ENCODE measurements around the gene S100A10. TPM values are rescaled to one million over a fixed set of nuclear protein-coding genes. Genes with fewer than 3 reads are reported as not detected.

S100A10 gene
- total RNA-seq, 2 experiments from 2014 or later: 333 to 424 TPM

DNA sequence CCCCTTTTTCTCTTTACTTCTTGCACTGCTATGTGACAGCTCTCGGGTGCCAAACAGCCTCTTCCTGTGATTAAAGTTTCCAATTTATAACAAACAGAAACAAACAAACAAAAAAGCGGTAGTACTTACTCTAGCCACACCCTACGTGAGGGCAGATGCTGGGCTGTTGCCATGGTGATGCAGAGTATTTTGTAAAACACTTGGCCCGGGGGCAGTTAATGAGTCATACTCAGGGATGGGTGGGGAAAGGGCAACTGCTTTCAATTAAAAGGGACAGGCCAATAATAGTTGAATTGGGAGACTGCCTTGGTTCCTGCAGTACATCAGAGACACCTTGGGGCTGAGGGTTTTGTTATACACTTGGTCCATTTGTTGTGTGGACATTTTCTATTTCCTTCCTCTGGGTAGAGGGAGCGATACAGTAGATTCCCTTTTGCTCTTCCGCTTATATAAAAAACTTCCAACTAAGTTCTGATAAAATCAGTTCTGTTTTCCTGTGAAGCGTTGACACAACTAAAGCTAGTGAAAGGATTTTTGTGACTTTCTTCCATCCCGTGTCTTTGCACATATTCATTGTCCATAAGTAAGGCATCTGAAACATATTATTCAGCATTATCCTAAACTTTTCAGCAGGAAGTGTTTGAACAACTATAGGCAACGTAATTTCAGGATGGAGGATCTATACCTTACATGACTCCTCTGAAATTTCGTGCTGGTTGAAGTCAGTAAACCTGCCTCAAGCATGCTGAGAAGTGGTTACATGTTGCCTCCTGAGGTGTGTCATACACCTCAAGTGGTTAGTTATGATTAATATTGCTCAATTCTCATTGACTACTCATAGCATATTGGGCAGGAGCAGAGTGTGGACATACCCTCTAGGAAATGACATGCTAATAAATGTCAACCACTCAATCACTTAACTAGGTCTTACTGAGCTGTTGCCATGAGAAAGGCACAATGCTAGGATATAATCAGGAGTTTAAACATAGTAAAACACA, 47.6 kb downstream of the S100A10 start:
- Mint-ChIP-seq H3K4me3 (peak overlapping the region; percentile 54), H3K27ac (peak overlapping the region; percentile 88), H3K36me3 (no peaks in the 10 kb centered on the region), H3K4me1 (peaks cover 34% of the 10 kb centered on the region), H3K9me3 (ENCODE audit: low read depth) (no peaks in the 10 kb centered on the region), H3K27me3 (no peaks in the 10 kb centered on the region)
- ATAC-seq (peak; percentile 83), DNase-seq (peak; percentile 94)
- CTCF ChIA-PET: interaction anchor here (0.6 to 3.8 kb wide), 5 partner anchors 11 to 88 kb away, joined by 3 to 22 read pairs (median 10); no protein-coding TSS in a partner anchor

- Mint-ChIP-seq H3K4me1 (peaks cover 34% of the 10 kb centered on the region), H3K27ac (peak overlapping the region; percentile 88), H3K27me3 (no peaks in the 10 kb centered on the region), H3K4me3 (peak overlapping the region; percentile 54), H3K36me3 (no peaks in the 10 kb centered on the region), H3K9me3 (ENCODE audit: low read depth) (no peaks in the 10 kb centered on the region)
- CTCF ChIA-PET: interaction anchor here (0.6 to 3.8 kb wide), 4 partner anchors 10 to 56 kb away, joined by 3 to 22 read pairs (median 12); no protein-coding TSS in a partner anchor
- DNase-seq: no peak
- ATAC-seq: no peak
Observed at GRCh38 chr1:151944857-151945575, 48.6 kb downstream of the S100A10 start.

DNA sequence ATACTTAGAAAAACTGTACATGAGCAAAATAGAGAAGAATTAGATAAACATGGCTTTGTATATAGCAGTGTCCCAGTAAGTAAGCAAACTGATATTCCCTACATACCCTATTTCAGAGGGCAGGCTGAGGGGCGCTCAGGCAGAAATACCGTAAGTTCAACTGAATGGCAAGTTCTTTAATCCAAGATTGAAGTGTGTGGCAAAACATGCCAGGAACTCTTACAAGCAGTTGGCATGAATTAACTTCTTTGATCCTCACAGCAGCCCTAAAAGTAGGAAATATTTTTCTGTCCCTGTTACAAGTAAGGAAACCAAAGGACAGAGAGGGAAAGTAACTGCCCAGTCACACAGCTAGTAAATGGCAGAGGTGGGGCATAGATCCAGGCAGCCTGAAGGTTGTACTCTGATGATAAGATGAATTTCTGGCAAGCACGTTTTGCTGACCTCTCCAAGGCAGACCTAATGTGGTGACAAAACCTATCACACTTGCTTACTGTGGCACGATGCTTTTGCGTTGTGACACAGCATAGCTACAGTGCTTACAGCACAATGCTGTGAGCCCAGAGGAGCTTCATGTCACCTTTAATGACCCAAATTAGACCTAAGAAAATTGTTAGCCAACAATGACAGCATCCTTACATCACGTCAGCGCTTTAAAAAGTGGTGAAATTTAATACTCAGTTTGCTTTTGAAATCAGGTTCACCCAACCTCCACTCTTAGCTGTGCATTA, 49.4 kb downstream of the S100A10 start:
- DNase-seq (no peak), ATAC-seq (no peak)
- Mint-ChIP-seq H3K36me3 (no peaks in the 10 kb centered on the region), H3K4me1 (peaks cover 34% of the 10 kb centered on the region), H3K9me3 (ENCODE audit: low read depth) (no peaks in the 10 kb centered on the region), H3K27ac (peak overlapping the region; percentile 88), H3K27me3 (no peaks in the 10 kb centered on the region), H3K4me3 (no peak overlapping the region)
- CTCF ChIA-PET: interaction anchor here (0.6 to 3.8 kb wide), 3 partner anchors 9 to 57 kb away, joined by 3 to 22 read pairs (median 10); no protein-coding TSS in a partner anchor

GRCh38 chr1:151943591-151943990, 50.1 kb downstream of the S100A10 start:
- no peak for ATAC-seq
- no peak for DNase-seq
- Mint-ChIP-seq H3K27me3 (no peaks in the 10 kb centered on the region), H3K36me3 (no peaks in the 10 kb centered on the region), H3K9me3 (ENCODE audit: low read depth) (no peaks in the 10 kb centered on the region), H3K27ac (no peak overlapping the region), H3K4me3 (no peak overlapping the region), H3K4me1 (peaks cover 34% of the 10 kb centered on the region)
- CTCF ChIA-PET: interaction anchor here (3.8 to 14.8 kb wide), 2 partner anchors 9 to 54 kb away, joined by 22 to 230 read pairs; partner anchors contain the start of gene S100A10

GRCh38 chr1:151942882-151943281, 50.8 kb downstream of the S100A10 start:
- H3K27ac Mint-ChIP-seq: no peak overlapping the region
- no peak overlapping the region for H3K4me3 Mint-ChIP-seq
- CTCF ChIA-PET: interaction anchor here (14.8 kb wide), 1 partner anchor 55 kb away, joined by 230 read pairs; the partner anchor contains the start of gene S100A10

GRCh38 chr1:151940541-151940940, 53.1 kb downstream of the S100A10 start:
- Mint-ChIP-seq H3K27me3 (no peaks in the 10 kb centered on the region), H3K27ac (no peak overlapping the region), H3K9me3 (ENCODE audit: low read depth) (no peaks in the 10 kb centered on the region), H3K4me1 (peaks cover 19% of the 10 kb centered on the region), H3K4me3 (no peak overlapping the region), H3K36me3 (no peaks in the 10 kb centered on the region)
- CTCF ChIA-PET: interaction anchor here (1.2 to 14.8 kb wide), 2 partner anchors 13 to 58 kb away, joined by 3 to 230 read pairs; partner anchors contain the start of gene S100A10
- ATAC-seq (no peak), DNase-seq (no peak)

More at GRCh38 chr1:151942882-151943281, 50.8 kb downstream of the S100A10 start:
- ATAC-seq: no peak
- Mint-ChIP-seq H3K4me1 (peaks cover 34% of the 10 kb centered on the region), H3K36me3 (no peaks in the 10 kb centered on the region), H3K27me3 (no peaks in the 10 kb centered on the region), H3K9me3 (ENCODE audit: low read depth) (no peaks in the 10 kb centered on the region)
- DNase-seq: no peak

DNA sequence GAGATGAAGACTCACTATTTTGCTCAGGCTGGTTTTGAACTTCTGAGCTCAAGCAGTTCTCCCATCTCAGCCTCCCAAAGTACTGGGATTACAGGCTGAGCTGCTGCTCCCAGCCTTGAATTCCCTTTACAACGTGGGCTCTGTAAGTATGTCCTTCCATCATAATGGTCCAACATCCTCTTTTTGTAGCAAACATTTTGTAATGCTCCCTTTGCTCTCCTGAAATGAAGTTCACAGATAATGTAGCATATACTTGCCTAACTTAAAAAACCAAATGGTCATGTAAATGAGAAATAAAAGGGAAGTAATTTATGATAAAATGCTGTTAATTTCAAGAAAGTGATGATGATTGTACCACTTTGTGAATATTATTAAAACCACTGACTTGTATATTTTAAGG, 53.9 kb downstream of the S100A10 start:
- no peak for DNase-seq
- no peak overlapping the region for H3K4me3 Mint-ChIP-seq
- no peak overlapping the region for H3K27ac Mint-ChIP-seq
- ATAC-seq: no peak
- CTCF ChIA-PET: interaction anchor here (1.0 to 14.8 kb wide), 7 partner anchors 9 to 58 kb away, joined by 3 to 230 read pairs (median 6); partner anchors contain the start of gene S100A10
- H3K4me1 Mint-ChIP-seq: peaks cover 12% of the 10 kb centered on the region
- H3K9me3 Mint-ChIP-seq (ENCODE audit: low read depth): no peaks in the 10 kb centered on the region
- H3K27me3 Mint-ChIP-seq: peaks cover 4% of the 10 kb centered on the region
- H3K36me3 Mint-ChIP-seq: no peaks in the 10 kb centered on the region

- ATAC-seq (no peak), DNase-seq (no peak)
- Mint-ChIP-seq H3K36me3 (no peaks in the 10 kb centered on the region), H3K27ac (no peak overlapping the region), H3K4me3 (no peak overlapping the region), H3K27me3 (peaks cover 4% of the 10 kb centered on the region), H3K4me1 (peaks cover 6% of the 10 kb centered on the region), H3K9me3 (ENCODE audit: low read depth) (no peaks in the 10 kb centered on the region)
- CTCF ChIA-PET: interaction anchor here (1.0 to 14.8 kb wide), 8 partner anchors 9 to 95 kb away, joined by 3 to 230 read pairs (median 6); partner anchors contain the start of gene S100A10
Observed at GRCh38 chr1:151939141-151939540, 54.5 kb downstream of the S100A10 start.

GRCh38 chr1:151936653-151937052, 57.0 kb downstream of the S100A10 start:
- Mint-ChIP-seq H3K27me3 (peaks cover 4% of the 10 kb centered on the region), H3K9me3 (ENCODE audit: low read depth) (no peaks in the 10 kb centered on the region), H3K4me1 (peaks cover 6% of the 10 kb centered on the region), H3K27ac (no peak overlapping the region), H3K36me3 (no peaks in the 10 kb centered on the region), H3K4me3 (no peak overlapping the region)
- CTCF ChIA-PET: interaction anchor here (0.8 to 14.8 kb wide), 12 partner anchors 9 to 77 kb away, joined by 3 to 230 read pairs (median 6); partner anchors contain the start of gene S100A10
- no peak for ATAC-seq
- DNase-seq: no peak

DNA sequence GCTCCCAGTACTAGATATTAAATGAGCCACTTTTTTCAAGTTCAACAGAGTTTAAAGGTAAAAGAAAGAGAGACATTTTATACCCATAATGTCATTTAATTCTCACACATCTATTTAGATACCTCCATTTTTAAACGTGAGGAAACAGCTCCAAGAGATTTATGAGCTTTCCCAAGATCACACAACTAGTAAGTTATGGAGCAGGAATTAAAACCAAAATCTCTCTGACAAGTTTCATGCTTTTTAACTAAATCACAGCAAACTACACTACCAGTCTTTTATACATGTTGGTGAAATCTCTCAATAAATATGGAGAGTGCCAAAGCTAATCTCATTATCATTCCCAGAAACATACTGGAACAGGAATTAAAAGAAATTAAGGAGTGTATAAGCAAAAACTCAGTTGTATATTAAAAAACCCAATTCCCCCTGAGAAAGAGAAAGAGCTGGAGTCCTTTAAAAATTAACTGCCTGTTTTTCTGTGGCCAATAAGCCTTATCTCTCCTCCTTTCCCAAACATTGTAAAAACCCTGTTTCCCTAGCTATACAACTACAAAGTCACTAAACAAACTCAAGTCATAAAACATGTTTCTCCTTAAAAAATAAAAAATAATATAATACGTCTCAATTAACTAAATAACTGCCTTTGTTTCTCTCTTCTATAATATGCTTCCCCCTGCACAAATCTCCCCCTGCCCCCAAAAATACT, 57.6 kb downstream of the S100A10 start:
- Mint-ChIP-seq H3K4me3 (no peak overlapping the region), H3K27me3 (peaks cover 4% of the 10 kb centered on the region), H3K36me3 (no peaks in the 10 kb centered on the region), H3K9me3 (ENCODE audit: low read depth) (no peaks in the 10 kb centered on the region), H3K27ac (no peak overlapping the region), H3K4me1 (peaks cover 2% of the 10 kb centered on the region)
- no peak for DNase-seq
- CTCF ChIA-PET: interaction anchor here (0.7 to 14.8 kb wide), 16 partner anchors 10 to 250 kb away, joined by 3 to 230 read pairs (median 6); partner anchors contain the start of genes S100A10 and THEM5
- no peak for ATAC-seq

- Mint-ChIP-seq H3K4me3 (no peak overlapping the region), H3K27ac (no peak overlapping the region), H3K9me3 (ENCODE audit: low read depth) (no peaks in the 10 kb centered on the region), H3K27me3 (peaks cover 4% of the 10 kb centered on the region), H3K4me1 (peaks cover 2% of the 10 kb centered on the region), H3K36me3 (no peaks in the 10 kb centered on the region)
- DNase-seq (no peak), ATAC-seq (no peak)
- CTCF ChIA-PET: interaction anchor here (0.7 to 14.8 kb wide), 17 partner anchors 10 to 251 kb away, joined by 3 to 230 read pairs (median 7); partner anchors contain the start of gene S100A10
Observed at GRCh38 chr1:151935154-151935553, 58.5 kb downstream of the S100A10 start.

- H3K27me3 Mint-ChIP-seq: peaks cover 4% of the 10 kb centered on the region
- H3K9me3 Mint-ChIP-seq (ENCODE audit: low read depth): no peaks in the 10 kb centered on the region
- H3K27ac Mint-ChIP-seq: no peak overlapping the region
- CTCF ChIA-PET: interaction anchor here (0.8 to 14.8 kb wide), 24 partner anchors 8 to 101 kb away, joined by 3 to 230 read pairs (median 5); partner anchors contain the start of gene S100A10
- no peak overlapping the region for H3K4me3 Mint-ChIP-seq
- peak; percentile 58 for DNase-seq
- peaks cover 2% of the 10 kb centered on the region for H3K4me1 Mint-ChIP-seq
- no peaks in the 10 kb centered on the region for H3K36me3 Mint-ChIP-seq
- peak; percentile 92 for ATAC-seq
Observed at GRCh38 chr1:151934048-151934493, 59.6 kb downstream of the S100A10 start.
